ENCODE results near the gene GLOD4.
"Not testable (repeated sequence)": the region's sequence is repeated elsewhere in the genome, so short reads cannot be mapped to it uniquely, and the experiment has no call there.

Gene GLOD4, protein sequence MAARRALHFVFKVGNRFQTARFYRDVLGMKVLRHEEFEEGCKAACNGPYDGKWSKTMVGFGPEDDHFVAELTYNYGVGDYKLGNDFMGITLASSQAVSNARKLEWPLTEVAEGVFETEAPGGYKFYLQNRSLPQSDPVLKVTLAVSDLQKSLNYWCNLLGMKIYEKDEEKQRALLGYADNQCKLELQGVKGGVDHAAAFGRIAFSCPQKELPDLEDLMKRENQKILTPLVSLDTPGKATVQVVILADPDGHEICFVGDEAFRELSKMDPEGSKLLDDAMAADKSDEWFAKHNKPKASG

DNA sequence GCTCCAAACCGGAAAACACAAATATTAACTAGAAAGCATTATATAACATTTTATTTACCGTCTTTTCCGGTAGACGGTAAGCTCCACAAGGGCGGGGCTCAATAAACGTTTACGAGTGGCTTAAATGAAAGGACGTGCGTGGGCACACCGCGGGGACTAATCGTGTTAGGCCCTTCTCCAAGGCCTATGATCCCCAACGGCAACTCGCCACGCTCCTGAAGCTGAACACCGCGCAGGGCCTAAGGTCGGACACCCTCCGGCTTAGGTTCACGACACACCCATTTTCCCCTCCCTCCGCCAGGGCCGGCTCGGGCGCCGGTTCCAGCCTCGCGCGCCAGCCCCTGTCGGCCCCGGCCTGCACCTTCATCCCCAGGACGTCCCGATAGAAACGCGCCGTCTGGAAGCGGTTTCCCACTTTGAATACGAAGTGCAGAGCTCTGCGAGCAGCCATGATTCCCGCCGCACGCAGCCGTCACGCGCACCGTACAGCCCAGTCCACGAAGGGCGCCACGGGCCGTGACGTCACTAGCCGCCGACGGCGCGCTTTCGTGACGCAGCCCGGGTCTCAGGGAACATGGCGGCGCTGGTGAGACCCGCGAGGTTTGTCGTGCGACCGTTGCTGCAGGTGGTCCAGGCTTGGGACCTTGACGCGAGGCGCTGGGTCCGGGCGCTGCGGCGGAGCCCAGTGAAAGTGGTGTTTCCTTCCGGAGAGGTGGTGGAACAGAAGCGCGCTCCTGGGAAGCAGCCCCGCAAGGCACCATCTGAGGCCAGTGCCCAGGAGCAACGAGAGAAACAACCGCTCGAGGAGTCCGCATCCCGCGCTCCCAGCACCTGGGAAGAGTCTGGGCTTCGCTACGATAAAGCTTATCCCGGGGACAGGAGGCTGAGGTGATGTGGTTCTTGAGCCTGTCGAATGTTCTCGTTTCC is at the start of gene GLOD4, which contains the start of gene MRM3:
GLOD4 (minus strand) TSS at position 476 of the 927 bp plus-strand sequence; CDS start at position 451, 25 bp downstream.
MRM3 (plus strand) TSS at position 549 of the 927 bp plus-strand sequence; CDS start at position 575, 26 bp downstream.
- DNase-seq, result peak; percentile 40

DNA sequence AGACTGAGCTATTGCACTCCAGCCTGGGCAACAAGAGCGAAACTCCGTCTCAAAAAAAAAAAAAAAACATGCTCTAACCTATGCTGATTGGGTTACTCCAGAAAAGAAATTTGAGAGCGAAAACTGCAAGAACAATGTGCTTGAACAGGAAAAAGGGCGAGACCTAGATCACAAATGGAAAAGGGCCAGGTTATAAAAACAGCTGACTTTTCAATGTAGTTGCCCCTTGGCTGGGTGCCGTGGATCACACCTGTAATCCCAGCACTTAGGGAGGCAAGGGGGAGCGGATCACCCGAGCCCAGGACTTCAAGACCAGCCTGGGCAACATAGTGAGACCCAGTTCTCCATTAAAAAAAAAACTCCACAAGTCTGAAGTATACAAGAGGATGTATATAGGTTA is 48.9 kb upstream of the GLOD4 start:
- DNase-seq, result no peak

DNA sequence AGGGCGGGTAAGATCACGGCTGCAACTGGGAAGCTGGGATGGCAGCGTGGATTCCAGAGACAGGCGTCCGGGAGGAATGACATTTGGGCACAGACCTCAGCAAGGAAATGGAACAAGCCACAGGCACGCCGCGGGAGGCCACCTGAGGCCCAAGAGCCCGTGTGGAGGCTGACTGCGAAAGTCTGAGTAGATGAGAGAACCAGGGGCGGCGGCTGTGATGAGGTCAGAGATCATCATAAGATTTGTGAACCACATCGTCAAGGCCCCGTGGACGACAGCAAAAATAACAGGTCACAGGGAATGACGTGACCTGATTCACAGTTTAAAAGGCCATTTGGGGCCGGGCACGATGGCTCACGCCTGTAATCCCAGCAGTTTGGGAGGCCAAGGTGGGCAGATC is 48.3 kb upstream of the GLOD4 start:
- no peak for DNase-seq

DNA sequence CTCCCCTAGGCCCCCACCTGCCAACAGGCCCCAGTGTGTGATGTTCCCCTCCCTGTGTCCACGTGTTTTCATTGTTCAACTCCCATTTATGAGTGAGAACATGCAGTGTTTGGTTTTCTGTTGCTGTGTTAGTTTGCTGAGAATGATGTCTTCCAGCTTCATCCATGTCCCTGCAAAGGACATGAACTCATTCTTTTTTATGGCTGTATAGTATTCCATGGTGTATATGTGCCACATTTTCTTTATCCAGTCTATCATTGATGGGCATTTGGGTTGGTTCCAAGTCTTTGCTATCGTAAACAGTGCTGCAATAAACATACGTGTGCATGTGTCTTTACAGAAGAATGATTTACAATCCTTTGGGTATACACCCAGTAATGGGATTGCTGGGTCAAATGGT is 47.5 kb upstream of the GLOD4 start:
- DNase-seq, result not testable (repeated sequence)

DNA sequence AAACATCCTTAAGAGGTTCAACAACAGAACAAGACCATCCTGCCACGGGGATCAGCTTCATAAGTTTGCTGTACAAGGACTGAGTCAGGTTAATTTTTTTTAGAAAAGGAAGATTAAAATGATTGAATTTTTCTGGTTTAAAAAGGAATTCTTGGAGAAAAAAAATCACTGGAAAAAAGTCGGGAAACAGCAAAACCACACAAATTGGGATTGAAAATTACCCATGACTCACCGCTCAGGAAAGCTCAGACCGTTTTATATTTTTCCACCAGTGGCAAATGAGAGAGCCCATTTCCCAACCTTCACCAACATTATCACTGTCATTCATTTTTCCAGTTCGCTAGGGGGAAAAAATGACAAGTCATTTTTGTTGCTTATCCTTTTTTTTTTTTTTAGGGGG is 46.7 kb upstream of the GLOD4 start:
- no peak for DNase-seq

DNA sequence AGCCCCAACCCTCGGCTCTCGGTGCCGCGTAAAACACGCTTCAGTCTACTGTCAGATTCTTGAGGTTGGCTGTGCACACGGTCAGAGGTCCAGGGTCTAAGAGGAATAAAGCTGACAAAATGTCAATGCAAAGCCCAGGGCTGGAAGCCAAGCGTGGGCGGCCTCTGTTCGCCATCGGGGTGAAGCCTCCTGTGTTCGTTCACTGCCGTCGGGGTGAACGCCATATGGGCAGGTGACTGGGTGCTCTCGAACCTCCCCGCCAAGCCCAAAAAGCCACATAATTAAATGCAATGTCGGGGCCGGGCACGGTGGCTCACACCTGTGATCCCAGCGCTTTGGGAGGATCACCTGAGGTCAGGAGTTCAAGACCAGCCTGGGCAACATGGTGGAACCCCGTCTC is 44.7 kb upstream of the GLOD4 start:
- no peak for DNase-seq

DNA sequence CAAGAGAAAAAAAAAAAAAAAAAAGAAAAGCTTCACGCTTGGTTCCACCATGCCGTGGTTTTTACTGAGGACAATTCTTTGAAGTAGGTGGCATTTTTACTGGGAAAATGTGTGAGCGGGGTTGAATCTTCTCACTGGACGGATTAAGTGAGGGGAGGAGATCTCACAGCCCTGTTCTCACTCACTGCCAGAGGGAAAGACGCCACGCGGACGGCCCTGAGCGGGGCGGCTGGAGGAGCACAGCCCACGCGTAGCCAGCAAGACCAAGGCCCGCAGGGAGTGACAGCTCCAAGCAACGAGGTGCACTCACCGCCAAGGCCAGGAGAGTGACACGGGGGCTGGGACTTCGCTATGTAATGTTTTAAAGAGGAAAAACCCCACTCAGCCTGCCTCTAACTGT is 43.1 kb upstream of the GLOD4 start:
- no peak for DNase-seq

DNA sequence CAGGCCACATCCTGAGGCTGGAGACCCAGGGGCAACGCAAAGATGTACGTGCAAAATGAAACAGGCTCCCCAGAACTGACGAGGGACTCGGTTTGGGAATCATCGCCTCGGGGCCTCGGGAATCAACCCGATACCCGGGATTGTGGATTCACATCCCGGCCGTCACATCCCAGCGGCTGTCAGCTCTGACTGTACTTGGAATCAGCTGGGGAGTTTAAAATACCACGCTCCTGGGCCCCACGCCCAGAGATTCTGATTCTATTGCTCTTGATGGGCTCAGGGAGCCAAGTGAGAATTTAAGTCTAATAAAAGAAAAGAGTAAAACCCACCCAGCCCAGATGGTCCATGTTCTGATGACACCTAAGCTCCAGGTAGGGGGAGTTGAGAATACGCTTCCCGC is 42.3 kb upstream of the GLOD4 start:
- DNase-seq, result no peak

DNA sequence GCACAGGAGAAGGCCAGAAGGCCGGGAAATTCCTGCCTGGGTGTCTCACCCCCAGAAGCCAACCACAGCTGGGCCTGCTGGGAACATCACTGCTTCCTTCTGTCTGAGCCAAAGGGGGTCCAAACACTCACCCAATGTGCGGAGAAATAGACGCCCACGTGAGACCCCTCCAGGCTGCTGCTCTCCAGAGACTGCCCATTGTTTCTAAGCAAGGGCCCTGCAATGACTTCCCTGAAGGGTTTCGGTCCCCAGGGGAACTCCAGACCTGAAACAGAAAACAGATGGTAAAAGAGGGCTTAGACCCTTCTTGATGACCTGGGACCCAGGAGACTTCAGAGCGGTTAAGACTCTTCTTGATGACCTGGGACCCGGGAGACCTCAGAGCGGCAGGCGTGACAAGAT is 41.4 kb upstream of the GLOD4 start:
- DNase-seq, result no peak

DNA sequence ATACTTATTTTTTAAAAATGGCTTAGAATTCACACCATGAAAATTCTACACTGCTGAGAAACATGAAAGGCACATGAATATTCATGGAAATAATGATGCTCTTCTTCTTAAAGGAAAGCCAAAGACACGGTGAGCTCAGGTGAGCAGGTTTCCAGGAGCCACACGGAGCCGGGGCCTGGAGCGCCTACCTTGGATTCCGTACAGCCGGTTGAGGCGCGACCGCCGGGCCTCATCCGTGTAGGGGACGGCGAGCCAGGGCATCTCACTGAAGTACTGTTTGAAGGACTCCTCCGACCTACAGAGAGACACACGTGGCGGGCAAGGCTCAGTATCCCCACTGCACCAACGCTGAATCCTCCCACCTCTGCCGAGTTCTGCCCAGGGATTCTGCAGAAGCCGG is 37.2 kb upstream of the GLOD4 start:
- no peak for DNase-seq

DNA sequence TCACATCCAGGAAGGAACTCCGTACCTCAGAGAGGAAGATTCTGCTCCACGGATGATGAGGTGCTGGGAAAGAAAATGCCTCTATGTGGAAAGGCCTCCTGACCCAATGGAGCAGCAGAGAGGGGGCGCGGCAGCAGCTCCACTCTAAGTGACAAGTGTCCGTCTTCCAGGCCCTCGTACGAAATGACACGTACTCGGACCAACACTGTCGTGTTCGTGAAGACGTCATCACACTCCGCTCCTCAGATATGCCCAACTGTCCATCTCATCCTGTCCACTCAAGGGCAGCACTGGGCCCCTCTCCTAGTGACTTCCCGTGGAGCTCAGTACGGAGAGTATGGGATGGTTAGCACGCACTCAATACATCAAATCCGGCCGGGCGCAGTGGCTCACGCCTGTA is 32.3 kb upstream of the GLOD4 start:
- no peak for DNase-seq

DNA sequence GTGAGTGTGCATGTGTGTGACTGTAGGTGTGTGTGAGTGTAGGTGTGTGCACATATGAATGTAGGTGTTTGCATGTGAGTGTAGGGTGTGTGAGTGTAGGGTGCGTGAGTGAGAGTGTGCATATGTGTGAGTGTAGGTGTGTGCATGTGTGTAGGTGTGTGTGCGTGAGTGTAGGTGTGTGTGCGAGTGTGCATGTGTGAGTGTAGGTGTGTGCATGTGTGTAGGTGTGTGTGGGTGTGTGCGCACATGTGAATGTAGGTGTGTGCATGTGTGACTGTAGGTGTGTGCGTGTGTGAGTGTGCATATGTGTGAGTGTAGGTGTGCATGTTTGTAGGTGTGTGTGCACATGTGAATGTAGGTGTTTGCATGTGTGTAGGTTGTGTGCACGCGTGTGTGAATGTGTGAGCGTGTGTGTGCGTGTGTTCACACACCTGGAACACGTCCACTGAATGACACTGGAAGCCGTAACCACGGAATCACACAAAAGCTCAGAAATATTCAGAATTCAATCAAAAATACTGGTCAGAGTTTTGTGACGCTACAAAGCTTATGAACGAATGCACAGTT is 30.6 kb upstream of the GLOD4 start:
- DNase-seq, result no peak

DNA sequence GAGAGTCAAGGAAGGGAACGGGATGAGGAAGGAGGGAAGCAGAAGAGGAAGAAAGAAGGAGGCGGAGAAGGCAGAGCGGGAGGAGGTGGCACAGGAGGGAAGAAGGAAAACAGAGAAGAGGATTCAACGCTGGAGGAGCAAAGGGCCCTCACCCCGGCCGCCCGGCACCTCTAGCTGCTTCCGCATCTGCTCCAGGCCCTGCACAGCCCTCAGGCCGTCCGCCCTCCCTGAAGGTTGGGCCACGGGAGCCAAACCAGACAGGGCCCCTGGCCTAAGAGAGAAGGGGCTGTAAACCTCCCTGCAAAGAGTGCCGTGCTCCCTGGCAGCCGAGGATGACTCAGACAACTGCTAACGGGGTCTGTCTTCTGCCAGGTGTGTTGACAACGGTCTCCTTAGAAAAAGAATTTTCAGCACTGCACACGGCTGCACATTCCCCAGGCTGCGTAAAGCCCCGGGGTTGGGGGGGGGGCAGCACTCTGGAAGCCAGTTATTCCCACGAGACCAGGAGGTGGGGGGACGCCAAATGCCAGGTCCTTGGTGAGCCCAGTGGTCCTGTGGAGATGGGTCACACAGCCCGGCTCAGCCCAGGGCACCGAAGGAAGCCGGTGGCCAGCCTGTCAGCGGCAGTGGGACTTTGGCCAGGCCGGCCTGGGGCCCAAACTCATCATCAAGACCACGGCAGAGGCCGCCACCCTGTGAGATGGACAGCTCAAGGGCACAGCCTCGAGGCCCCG is 29.1 kb upstream of the GLOD4 start:
- DNase-seq, result no peak

DNA sequence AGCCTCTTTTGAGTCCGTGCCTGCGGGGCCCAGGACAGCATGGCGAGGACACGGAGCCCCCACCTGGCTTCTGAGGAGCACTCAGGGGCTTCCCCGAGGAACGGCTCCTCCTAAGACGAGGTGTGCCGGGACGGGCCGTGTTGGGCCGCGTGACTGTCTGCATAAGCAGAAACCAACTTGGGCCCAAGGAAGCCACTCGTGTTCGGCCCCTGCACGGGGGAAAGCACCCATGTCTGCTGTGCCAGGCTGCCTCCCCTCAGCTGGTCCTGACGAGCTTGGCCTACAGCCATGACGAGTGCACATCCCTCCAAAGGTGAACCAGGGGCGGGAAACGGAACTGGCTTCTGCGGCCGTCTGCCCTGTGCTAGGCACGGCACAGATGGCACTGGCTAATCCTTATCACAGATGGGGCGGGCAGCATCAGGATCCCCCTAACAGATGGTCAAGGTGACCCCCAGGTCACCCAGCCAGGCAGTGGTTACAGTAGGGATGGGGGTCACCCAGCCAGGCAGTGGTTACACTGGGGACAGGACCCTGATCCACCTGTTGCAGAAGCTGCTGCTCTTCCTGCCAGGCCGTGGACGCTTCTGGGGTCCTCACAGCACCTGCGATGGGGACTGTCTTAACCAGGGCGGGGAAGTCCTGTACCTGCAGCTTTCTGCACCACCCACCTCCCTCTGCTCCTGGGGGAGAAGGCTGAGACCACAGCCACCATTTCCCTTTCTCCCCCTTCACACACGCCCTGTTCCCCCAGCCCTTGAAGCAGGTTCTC is 25.6 kb upstream of the GLOD4 start:
- no peak for DNase-seq

DNA sequence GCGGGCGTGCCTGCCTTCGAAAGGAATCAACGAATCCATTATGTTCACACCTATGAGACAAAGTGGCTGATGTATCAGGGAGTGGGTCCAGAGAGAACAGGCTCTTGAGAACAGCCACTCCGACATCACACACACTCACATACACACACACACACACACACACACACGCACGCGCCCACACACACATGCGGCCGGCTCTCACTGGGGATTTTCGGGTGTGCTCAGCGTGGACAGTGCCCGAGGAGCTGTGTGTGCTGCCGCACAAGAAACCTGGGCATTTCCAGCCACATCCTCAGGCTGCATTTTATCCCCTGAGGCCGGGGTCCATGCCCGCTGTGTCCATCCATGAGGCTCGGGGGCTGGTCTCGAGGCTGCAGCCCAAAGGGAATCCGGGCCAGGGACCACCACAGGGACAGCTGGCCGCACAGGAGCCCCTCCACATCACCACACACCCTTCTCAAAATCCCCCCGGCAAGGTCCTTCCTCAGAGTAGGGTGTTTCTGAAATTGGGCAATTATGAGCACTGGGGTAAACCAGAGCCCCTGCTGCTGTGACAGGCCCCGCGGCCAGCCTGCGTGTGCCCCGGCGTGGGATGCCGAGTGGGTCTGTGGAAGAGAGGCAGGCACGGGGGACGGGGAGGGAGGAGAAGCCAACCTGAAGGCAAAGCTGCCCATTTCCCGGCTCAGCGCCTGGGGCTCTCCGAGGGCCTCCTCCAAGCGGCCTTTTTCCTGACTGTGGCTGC is 24.9 kb upstream of the GLOD4 start:
- DNase-seq, result no peak

DNA sequence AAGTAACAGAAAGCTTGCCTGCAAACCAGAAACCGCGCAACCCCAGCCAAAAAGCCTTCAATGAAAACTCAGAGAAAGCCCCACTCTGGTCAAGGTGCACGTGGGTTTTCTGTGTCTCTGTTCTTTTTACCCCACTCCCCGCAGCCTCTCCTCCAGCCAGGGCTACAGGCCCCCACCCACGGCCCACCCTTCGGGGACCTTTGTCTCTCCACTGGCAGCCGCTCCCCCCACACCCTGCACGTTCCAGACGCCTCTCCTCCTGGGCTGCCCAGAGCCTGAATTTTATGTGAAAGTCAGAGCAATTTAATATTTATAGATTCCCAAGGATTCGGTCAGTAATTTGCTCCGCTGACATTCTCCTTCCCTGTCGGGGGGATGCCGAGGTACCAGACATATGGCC is 24.3 kb upstream of the GLOD4 start:
- DNase-seq, result no peak

DNA sequence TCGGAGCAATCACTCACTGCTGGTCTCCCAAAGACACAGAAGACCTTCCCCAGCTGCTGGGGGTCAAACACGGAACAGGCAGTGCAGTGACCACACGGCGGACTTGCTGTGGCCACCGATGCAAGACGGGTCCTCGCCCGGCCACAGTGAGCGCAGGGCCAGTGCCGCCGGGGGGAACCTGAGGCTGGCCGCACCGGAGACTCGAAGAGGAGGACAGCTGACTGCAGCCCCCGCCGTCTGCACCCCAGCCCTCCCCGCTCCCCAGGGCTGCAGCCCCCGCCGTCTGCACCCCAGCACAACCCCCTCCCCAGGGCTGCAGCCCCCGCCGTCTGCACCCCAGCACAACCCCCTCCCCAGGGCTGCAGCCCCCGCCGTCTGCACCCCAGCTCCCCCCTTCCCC is 23.8 kb upstream of the GLOD4 start:
- not testable (repeated sequence) for DNase-seq

DNA sequence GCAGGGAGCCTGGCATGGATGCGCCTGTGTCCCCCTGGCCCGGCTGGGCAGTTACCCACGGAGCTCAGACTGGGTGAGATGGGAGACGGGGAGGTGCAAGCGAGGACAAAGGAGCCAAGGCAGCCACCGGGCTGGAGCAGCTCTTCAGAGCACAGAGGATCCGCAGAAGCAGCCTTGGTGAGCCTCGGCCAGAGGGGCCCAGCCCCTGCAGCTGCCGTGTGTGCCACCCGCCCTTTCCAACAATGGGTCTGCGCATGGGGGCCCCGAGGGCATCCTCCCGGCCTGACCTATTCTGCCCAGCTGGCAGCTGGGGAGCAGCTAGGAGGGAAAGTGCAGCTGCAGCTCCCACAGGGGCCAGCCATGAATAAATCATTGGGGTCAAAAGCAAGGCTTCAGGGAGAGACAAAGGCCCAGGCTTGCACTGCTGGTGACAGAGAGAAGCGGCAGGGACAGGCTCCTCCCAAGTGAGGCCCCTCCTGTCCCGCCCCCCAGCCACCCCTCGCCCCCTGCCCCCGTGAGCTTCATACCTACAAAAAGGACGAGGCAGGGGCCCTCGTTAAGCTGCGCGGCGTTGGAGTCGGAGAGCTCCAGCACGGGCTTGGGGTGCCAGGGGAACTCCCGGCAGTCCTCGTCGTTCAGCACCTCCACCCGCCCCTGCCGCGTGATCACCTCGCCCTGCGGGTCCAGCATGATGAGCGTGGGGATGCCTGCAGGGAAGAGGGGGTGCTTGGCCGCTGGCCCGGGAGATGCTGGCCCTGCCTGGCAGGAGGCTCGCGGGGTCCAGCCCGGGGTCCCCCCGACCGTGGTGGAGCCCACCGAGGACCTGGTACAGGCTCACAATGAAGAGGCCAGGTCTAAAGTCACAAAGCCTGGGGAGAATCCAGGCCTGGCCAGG is 22.7 kb upstream of the GLOD4 start:
- DNase-seq, result no peak

DNA sequence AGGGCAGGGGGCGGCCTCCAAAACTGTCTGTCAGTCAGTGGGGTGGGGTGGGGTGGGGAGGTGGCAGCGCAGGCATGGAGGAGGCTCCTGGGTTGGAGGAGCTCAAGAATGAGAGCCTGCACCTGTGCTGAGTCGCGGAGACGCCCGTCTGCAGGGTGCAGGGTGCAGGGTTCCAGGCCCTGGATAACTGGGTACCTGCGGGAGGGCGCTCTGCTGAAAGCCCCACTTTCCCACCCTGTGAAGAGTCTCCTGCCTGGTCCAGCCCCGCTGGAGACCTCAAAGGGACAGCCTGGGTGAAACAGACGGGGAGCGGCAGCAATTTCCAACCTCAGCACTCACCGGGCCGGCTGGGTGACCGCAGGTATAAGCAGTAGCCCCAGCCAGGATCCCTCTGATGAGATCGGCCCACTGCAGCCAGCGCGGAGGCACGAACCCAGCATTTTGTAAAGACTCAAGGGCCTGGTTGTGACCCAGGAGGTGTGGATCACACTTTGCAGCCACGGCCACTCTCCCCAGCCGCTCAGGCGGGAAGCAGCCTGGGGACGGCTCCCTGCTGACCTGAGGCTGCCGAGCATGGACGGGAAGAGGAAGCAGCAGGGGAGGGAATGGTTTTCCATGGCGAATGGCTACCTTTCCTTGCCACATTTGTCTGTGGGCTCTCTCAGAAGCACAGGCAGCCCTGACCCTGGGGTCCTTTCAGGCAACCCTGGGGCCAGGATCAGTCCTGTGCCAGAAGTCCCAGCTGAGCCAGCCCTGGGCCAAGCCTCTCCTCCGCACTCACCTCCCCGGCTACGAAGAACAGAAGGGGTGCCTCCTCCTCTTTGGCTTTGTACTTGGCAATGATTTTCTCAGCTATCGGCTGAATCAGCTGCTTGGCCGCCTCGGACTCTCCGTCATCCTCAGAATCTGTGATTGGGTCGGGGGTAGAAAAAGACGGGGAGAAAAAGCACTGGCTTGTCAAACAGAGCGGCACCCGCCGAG is 21.1 kb upstream of the GLOD4 start:
- DNase-seq, result no peak
